Thymus (tissue), 11 donors: ENCODE data around the gene ZNF157. TPM values are rescaled to one million over a fixed set of nuclear protein-coding genes. Genes with fewer than 3 reads are reported as not detected.

Experiments used
- DNase-seq, 9 donors: peaks; one replicate each; pipeline ENCODE4 v3.0.0-alpha.2; 2013; ENCODE audit warnings: low spot score in 9 of 9, low read depth in 6 of 9, missing footprints in 1 of 9
- H3K27ac ChIP-seq, 2 donors: one replicate each; pipeline ENCODE4 v1.5.1; 2013; ENCODE audit warnings: control low read depth in 1 of 2, low read depth in 1 of 2, low read length in 1 of 2, mild to moderate bottlenecking in 1 of 2, moderate library complexity in 1 of 2
- H3K27me3 ChIP-seq, 2 donors: one replicate each; pipeline ENCODE4 v1.5.1; 2013; ENCODE audit warnings: low read length in 1 of 2; ENCODE audit not compliant: control insufficient read depth in 2 of 2, insufficient read depth in 1 of 2
- H3K36me3 ChIP-seq, 2 donors: one replicate each; pipeline ENCODE4 v1.5.1; 2013; ENCODE audit warnings: low read length in 1 of 2, mild to moderate bottlenecking in 1 of 2, moderate library complexity in 1 of 2; ENCODE audit not compliant: control insufficient read depth in 2 of 2, insufficient read depth in 2 of 2
- H3K4me1 ChIP-seq, 2 donors: one replicate each; pipeline ENCODE4 v1.5.1; 2013; ENCODE audit warnings: low read length in 2 of 2; ENCODE audit not compliant: control insufficient read depth in 2 of 2, insufficient read depth in 2 of 2
- H3K4me3 ChIP-seq, 2 donors: one replicate each; pipeline ENCODE4 v1.5.1; 2013; ENCODE audit warnings: low read length in 2 of 2, control low read depth in 1 of 2, mild to moderate bottlenecking in 1 of 2
- H3K9me3 ChIP-seq, 2 donors: one replicate each; pipeline ENCODE4 v1.5.1; 2013; ENCODE audit warnings: low read length in 1 of 2, mild to moderate bottlenecking in 1 of 2; ENCODE audit not compliant: control insufficient read depth in 2 of 2, insufficient read depth in 1 of 2
- WGBS: extraction: QIAGEN DNeasy Blood & Tissue Kit; methylation state at CpG from one replicate; pipeline ENCODE4 v1.1.7; 2013; 5-methylcytosine and 5-hydroxymethylcytosine counted together
- polyA plus RNA-seq: library from polyadenylated mRNA; stranded (reverse); fragments of 200-250 nt; gene quantifications from one replicate; pipeline ENCODE4 v1.2.3, GENCODE V29; 2013
- total RNA-seq: library from RNA; stranded (reverse); fragments of 120-200 nt; gene quantifications from one replicate; pipeline ENCODE4 v1.2.4, GENCODE V29; 2013
- donor health status: healthy.

Gene ZNF157
- total and polyA plus RNA-seq, 2 donors = 0.30 to 0.57 TPM

GRCh38 chrX:47420962-47421361 is 50.6 kb downstream of the ZNF157 start:
- no peak overlapping the region for H3K4me3 ChIP-seq
- WGBS = 87% methylated on average over 5 of the region's 5 CpGs
- no peaks in the 10 kb centered on the region for H3K27me3 ChIP-seq

GRCh38 chrX:47422444-47422843 is 52.1 kb downstream of the ZNF157 start:
- 97% methylated on average over 2 of the region's 2 CpGs for WGBS
- Histone ChIP-seq H3K4me1 (no peaks in the 10 kb centered on the region), H3K9me3 (no peaks in the 10 kb centered on the region), H3K4me3 (no peak overlapping the region), H3K27me3 (no peaks in the 10 kb centered on the region), H3K27ac (no peak overlapping the region), H3K36me3 (no peaks in the 10 kb centered on the region)
- no peak for DNase-seq

More at GRCh38 chrX:47420962-47421361, 50.6 kb downstream of the ZNF157 start:
- no peak for DNase-seq
- no peaks in the 10 kb centered on the region for H3K36me3 ChIP-seq
- no peak overlapping the region for H3K27ac ChIP-seq
- no peaks in the 10 kb centered on the region for H3K4me1 ChIP-seq
- H3K9me3 ChIP-seq = peaks cover 0 to 4% of the 10 kb centered on the region in 2 donors

DNA sequence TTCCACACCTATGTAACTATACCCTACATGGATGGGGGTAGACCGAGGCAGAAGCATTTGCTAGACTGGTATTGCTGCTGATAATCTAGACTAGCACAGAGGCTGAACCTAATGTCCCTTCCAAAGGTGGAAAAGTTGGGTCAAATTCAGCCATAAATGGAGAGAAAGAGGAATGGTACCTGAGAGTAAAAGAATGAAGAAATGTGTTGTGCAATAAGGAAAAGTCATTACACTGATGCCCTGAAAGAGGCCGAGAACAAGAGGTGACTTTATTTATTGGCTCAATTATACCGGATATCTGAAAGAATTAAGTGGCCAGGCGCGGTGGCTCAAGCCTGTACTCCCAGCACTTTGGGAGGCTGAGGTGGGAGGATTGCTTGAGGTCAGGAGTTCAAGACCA is 60.5 kb downstream of the ZNF157 start:
- Histone ChIP-seq H3K27me3 (no peaks in the 10 kb centered on the region), H3K27ac (no peak overlapping the region), H3K9me3 (peaks cover 0 to 8% of the 10 kb centered on the region in 2 donors), H3K4me1 (no peaks in the 10 kb centered on the region), H3K36me3 (no peaks in the 10 kb centered on the region), H3K4me3 (no peak overlapping the region)
- 95% methylated on average over 5 of the region's 5 CpGs for WGBS
- no peak for DNase-seq

GRCh38 chrX:47446431-47446830 is 76.1 kb downstream of the ZNF157 start:
- Histone ChIP-seq H3K4me1 (no peaks in the 10 kb centered on the region), H3K27ac (no peak overlapping the region), H3K9me3 (peaks cover 1 to 8% of the 10 kb centered on the region in 2 donors), H3K27me3 (no peaks in the 10 kb centered on the region), H3K4me3 (no peak overlapping the region), H3K36me3 (peaks cover 11 to 20% of the 10 kb centered on the region in 2 donors)
- 95% methylated on average over 2 of the region's 2 CpGs for whole genome bisulfite sequencing
- no peak for DNase-seq

GRCh38 chrX:47446971-47447370 is 76.6 kb downstream of the ZNF157 start:
- Histone ChIP-seq H3K4me3 (no peak overlapping the region), H3K36me3 (peaks cover 13 to 22% of the 10 kb centered on the region in 2 donors), H3K27me3 (no peaks in the 10 kb centered on the region), H3K4me1 (no peaks in the 10 kb centered on the region), H3K27ac (no peak overlapping the region), H3K9me3 (peaks cover 1 to 8% of the 10 kb centered on the region in 2 donors)
- WGBS = 99% methylated on average over 2 of the region's 2 CpGs
- no peak for DNase-seq

- no peak overlapping the region for H3K27ac ChIP-seq
- H3K9me3 ChIP-seq = peaks cover 1 to 8% of the 10 kb centered on the region in 2 donors
- no peak for DNase-seq
- 97% methylated on average over 11 of the region's 11 CpGs for WGBS
- no peak overlapping the region for H3K4me3 ChIP-seq
- no peaks in the 10 kb centered on the region for H3K27me3 ChIP-seq
- no peaks in the 10 kb centered on the region for H3K4me1 ChIP-seq
- peaks cover 18 to 27% of the 10 kb centered on the region in 2 donors for H3K36me3 ChIP-seq
Measured at GRCh38 chrX:47447607-47448006, 77.2 kb downstream of the ZNF157 start.

DNA sequence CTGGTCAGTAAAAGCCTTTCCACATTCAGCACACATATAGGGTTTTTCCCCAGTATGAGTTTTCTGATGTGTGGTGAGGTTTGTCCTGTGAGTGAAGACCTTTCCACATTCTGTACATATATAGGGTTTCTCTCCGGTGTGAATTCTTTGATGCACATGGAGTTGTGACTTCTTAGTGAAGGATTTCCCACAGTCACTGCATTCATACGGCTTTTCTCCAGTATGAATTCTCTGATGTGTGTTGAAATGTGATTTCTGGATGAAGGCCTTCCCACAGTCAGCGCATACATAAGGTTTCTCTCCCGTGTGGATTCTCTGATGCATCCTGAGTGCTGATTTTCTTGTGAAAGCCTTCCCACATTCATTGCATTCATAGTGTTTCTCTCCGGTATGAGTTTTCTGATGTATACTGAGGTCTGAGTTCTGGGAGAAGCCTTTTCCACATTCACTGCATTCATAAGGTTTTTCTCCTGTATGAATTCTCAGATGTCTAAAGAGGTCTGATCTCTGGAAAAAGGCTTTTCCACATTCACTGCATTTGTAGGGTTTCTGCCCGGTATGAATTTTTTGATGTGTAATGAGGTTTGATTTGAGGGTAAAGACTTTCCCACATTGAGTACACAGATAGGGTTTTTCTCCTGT is 77.9 kb downstream of the ZNF157 start:
- WGBS = over 99% methylated on average over 6 of the region's 6 CpGs
- H3K9me3 ChIP-seq = peaks cover 1 to 8% of the 10 kb centered on the region in 2 donors

DNA sequence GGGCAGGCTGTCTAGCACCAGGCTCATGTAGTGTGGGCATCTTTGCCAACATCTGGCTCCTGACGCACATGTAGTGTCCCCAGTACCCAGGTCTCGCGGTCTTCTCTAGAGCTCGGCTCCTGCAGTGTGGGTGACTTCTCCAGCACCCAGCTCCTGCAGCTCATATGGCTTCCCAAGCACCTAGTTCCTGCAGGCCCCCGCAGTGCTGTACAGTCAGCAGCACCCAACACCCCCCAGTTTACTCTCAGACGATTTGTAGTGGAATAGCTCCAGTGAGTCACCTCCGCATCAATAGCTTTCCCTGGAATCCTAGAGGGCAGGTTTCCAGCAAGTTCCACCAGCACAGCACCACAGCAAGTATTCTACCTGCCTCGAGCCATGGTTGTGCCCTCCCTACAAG is 81.7 kb downstream of the ZNF157 start:
- no peak overlapping the region for H3K27ac ChIP-seq
- H3K36me3 ChIP-seq = peaks cover 28 to 45% of the 10 kb centered on the region in 2 donors
- DNase-seq = no peak
- H3K4me1 ChIP-seq = no peaks in the 10 kb centered on the region
- H3K4me3 ChIP-seq = no peak overlapping the region
- peaks cover 3 to 8% of the 10 kb centered on the region in 2 donors for H3K9me3 ChIP-seq
- H3K27me3 ChIP-seq = no peaks in the 10 kb centered on the region
- WGBS = over 99% methylated on average over 8 of the region's 8 CpGs

More for the DNA sequence above, 77.9 kb downstream of the ZNF157 start:
- Histone ChIP-seq H3K27me3 (no peaks in the 10 kb centered on the region), H3K36me3 (peaks cover 18 to 31% of the 10 kb centered on the region in 2 donors), H3K4me1 (no peaks in the 10 kb centered on the region), H3K4me3 (no peak overlapping the region), H3K27ac (no peak overlapping the region)
- DNase-seq = no peak

- DNase-seq = no peak
- Histone ChIP-seq H3K9me3 (peaks cover 0 to 2% of the 10 kb centered on the region in 2 donors), H3K27ac (no peak overlapping the region), H3K27me3 (no peaks in the 10 kb centered on the region), H3K4me1 (no peaks in the 10 kb centered on the region), H3K36me3 (peaks cover 17 to 25% of the 10 kb centered on the region in 2 donors), H3K4me3 (no peak overlapping the region)
- 93% methylated on average over 6 of the region's 6 CpGs for WGBS
Measured at GRCh38 chrX:47456080-47456479, 85.7 kb downstream of the ZNF157 start.
